HG03442 (cell line): ENCODE data around the gene MED16.

Source experiments
- ATAC-seq: cut with Tn5 transposase; IDR thresholded peaks from one replicate; pipeline ENCODE4 v1.9.1; 2021; ENCODE audit warnings: mild to moderate bottlenecking, moderate library complexity; ENCODE audit not compliant: unreplicated experiment

Gene MED16

GRCh38 chr19:912181-913079, 19.4 kb upstream of the MED16 start:
- no peak for ATAC-seq

- no peak for ATAC-seq
Observed at GRCh38 chr19:911197-912033, 18.4 kb upstream of the MED16 start.

DNA sequence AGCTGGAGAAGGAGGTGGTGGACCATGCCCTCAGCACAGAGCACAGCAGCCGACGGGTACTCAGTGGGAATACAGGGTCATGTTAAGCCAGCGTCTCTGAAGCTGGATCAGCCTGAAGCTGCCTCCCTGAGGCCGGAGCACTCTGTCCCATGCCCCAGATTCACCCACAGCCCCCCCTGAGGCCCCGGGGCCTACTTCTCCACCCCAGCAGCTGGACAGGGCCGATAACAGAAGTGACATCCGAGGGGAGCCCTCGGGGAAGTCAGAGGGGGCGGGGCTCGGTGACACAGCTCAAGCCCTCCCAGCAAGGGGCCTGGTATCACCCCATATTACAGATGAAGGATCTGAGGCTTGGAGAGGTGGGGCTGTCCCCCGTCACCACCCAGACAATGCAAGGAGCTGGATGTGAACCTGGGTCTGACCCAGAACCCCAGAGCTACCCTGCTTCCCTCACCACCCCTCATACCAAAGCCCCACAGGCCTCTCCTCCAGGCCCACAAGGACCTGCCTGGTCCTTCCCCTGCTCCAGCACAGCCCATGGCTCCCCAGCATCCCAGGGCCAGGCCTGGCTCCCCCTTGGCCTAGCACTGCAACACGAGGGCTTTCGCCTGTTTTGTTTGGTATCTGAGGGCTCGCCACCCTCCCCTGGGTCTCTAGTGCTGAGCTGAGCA, 14.3 kb upstream of the MED16 start:
- ATAC-seq = no peak

DNA sequence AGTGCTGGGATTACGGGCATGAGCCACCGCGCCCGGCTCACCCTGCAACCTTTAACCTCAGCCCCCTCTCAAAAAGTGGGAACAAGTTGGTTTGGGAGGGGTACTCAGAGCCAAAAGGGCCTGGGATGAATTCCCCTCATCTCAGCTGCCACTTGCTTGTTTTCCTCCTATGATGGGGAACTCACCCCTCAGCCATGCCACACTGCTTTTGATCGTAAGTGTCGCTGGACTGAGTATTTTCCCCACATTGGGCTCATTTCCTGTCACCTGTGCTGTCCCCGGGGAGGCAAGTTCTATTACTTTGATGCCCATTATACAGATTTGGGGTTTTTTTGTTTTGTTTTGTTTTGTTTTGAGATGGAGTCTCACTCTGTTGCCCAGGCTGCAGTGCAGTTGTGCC, 13.5 kb upstream of the MED16 start:
- no peak for ATAC-seq

DNA sequence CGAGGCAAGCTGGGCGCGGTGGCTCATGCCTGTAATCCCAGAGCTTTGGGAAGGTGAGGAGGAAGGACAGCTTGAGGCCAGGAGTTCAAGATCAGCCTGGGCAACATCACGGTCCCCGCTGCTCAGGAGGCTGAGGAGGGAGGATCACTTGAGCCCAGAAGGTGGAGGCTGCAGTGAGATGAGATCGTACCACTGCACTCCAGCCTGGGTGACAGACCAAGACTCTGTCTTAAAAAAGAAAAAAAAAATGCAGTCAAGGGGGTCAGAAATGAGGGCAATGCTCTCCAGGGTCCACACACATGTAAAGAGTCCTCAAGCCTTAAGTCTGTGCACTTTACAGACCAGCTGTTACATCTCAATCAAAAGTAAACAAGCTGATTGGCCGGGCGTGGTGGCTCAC, 11.6 kb upstream of the MED16 start:
- no peak for ATAC-seq

- no peak for ATAC-seq
Observed at GRCh38 chr19:903266-903797, 10.3 kb upstream of the MED16 start.

DNA sequence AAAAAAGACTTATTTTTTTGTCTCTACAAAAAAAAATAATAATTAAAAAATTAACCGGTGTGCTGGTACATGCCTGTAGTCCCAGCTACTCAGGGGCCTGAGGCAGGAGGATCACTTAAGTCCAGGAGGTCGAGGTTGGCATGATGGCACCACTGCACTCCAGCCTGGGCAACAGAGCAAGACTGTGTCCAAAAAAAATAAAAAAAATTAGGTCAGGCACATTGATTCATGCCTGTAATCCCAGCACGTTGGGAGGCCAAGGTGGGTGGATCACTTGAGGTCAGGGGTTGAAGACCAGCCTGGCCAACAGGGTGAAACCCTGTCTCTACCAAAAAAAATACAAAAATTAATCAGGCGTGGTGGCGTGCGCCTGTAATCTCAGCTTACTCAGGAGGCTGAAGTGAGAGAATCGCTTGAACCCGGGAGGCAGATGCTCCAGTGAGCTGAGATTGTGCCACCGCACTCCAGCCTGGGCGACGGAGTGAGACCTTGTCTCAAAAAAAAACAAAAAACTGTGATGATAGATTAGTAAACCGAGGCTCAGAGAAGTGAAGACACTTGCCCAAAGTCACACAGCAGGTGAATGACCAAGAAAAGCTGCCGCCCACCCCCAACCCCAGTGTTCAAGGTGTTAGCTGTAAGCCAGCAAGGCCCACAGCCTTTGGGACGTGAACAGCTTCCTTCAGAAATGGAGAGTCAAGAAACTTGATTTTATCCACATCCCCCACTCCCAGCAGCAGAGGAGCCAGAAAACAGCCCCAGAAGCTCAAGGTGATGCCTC, 9.6 kb upstream of the MED16 start:
- no peak for ATAC-seq

GRCh38 chr19:902093-902370, 9.0 kb upstream of the MED16 start:
- no peak for ATAC-seq

- ATAC-seq = no peak
Observed at GRCh38 chr19:901216-902092, 8.5 kb upstream of the MED16 start.

- no peak for ATAC-seq
Observed at GRCh38 chr19:900302-901111, 7.5 kb upstream of the MED16 start.

- ATAC-seq = no peak
Observed at GRCh38 chr19:900043-900301, 7.0 kb upstream of the MED16 start.

GRCh38 chr19:899336-900042, 6.5 kb upstream of the MED16 start:
- ATAC-seq = no peak

DNA sequence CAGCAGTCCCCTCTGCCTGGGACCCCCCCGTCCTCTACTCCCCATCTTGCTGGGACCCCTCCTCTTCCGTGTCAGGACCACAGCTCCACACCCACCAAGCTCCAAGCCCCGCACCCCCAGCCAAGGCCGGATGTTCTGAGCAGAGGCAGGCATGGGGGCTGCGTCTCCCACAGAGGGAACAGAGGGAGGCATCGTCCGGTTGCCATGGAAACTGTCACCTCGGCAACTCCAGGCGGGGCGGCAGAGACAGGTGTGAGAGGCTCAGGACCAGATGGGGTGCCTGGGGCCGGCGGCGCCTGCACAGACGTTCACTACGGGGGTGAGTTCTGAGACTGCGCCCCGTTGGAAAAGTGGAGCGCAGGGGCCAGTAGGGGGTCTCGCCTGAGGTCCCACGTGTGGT, 5.7 kb upstream of the MED16 start:
- ATAC-seq = no peak

- ATAC-seq = no peak
Observed at GRCh38 chr19:897442-898039, 4.6 kb upstream of the MED16 start.

GRCh38 chr19:896999-897398, 4.0 kb upstream of the MED16 start:
- ATAC-seq = no peak

DNA sequence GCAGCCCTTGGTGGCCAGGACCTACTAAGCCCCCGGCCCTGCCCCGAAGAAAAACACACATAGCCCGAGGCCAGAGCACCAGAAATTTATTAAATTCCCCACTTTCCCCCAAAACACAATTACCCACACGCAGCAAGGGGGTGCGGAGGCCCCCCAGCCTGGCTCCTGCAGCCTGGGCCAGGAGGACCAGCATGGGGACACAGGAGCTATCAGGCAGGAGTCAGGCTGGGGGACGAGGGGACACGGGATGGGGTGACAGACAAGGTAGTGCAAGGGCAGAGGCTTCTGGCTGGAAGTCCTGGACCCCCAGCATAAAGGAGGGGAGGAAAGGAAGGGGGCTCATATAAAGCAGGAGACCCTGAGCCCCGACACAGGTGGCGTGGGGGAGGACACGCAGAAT, 3.4 kb upstream of the MED16 start:
- no peak for ATAC-seq

DNA sequence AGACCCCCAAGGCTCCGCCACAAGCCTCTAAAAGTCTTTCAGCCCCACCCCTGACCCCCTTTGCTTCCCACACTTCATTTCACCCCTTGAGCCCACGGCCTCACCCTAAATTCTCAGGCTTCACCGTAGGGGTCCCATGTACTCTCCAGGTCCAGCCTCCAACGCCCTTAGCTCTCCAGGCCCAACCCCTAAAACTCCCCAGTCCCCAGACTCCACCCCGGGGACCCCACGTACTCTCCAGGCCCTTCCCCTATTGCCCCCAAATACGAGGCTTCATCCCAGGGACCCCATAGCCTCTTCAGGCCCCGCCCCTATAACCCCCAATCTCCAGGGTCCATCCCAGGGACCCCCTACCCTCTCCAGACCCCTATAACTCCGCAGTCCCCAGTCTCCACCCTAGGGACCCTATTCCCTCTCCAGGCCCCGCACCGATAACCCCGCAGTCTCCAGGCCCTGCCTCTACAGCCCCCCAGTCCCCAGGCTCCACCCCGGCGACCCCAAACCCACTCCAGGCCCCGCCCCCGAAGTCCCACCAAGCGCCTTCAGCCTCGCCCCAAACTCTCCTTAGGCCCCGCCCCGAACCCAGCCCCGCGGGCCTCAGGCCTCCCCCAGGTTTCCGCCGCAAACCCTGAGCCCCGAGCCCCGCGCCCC, 619 bp downstream of the MED16 start:
- ATAC-seq = no peak
